ENCODE measurements around the gene TBRG1.

The TBRG1 gene, protein sequence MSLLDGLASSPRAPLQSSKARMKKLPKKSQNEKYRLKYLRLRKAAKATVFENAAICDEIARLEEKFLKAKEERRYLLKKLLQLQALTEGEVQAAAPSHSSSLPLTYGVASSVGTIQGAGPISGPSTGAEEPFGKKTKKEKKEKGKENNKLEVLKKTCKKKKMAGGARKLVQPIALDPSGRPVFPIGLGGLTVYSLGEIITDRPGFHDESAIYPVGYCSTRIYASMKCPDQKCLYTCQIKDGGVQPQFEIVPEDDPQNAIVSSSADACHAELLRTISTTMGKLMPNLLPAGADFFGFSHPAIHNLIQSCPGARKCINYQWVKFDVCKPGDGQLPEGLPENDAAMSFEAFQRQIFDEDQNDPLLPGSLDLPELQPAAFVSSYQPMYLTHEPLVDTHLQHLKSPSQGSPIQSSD

DNA sequence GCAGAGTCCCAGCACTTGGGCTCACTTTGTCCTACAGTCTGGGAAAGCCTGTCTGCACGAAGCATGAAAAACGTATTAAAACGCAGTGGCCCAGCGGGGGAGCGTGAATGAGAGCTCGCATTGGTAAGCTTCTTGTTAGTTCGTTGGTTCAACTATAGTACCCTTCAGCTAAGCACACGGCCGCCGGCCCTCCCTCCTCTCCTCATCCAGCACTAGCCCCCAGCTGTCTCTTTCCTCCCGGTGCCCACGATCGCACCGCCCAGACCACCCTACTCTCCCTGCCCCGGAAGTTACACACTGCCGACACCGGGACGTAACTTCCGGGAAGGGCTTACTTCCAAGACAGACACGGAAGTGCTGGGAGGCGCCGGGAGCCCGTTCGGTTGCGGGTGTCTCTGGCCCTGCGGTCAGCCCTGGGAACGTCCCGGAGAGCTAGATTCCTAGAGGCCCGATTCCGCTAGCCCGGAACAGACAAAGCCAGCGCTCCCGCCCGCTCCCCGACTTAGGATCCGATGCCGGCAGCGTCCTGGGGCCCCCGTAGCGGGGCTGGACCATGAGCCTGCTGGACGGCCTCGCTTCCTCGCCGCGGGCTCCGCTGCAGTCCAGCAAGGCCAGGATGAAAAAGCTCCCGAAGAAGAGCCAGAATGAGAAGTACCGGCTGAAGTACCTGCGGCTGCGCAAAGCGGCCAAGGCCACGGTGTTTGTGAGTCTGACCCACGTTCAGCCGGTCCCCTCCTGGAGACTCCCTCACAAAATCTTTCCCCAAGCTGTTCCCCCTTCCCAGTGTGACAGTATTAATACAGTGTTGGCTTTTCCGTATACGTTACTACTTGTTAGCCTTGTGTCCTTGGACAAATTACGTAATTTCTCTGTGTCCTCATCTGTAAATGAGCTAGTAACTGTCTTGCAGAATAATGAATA is at the start of gene TBRG1:
Gene TBRG1, plus strand, starts transcription at position 334 of the 921 bp plus-strand sequence. Its CDS starts 220 bp downstream, at position 554.
- ATAC-seq: peak; percentile 98
- peaks cover 18% of the 10 kb centered on the region for H3K4me1 Mint-ChIP-seq
- peaks cover 22% of the 10 kb centered on the region for H3K27me3 Mint-ChIP-seq

DNA sequence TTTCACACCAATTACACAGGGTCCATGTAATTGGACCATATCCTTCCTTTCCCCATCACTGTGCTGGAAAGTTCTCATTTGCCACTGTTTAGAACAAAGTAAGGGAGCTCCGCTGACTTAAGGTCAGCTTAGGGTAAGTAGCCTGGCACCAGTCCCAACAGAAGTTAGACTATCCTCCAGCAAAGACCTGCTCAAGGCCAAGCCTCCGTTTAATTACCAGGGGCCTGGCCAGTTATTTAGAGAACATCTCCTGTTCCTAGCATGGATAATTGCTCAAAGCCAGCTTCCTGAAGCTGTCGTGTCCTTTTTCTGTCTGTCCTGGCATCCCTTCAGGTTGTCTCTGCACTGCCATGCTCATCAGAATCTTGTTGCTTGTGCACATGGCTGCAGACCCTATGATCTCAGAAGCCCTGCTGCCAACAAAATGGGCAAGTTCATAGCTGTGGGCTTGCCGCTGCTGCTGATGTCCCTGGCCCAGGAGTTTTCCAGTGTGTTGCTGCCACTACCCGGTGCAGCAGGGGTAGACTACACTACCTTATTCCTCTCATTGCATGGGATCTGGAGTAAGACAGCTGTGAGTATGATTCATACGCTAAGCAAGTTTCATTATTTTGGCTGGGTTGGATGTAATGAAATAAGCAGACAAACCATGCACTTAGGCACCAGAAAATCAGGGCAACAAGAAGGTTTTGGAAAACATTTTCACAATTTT is 44.8 kb upstream of the TBRG1 start:
- no peaks in the 10 kb centered on the region for H3K9me3 Mint-ChIP-seq
- no peaks in the 10 kb centered on the region for H3K4me1 Mint-ChIP-seq
- no peak overlapping the region for H3K27ac Mint-ChIP-seq
- ATAC-seq: no peak
- no peak overlapping the region for H3K4me3 Mint-ChIP-seq
- H3K27me3 Mint-ChIP-seq: no peaks in the 10 kb centered on the region
- H3K36me3 Mint-ChIP-seq: no peaks in the 10 kb centered on the region

More for the DNA sequence above, at the start of gene TBRG1:
- H3K36me3 Mint-ChIP-seq: peaks cover 21% of the 10 kb centered on the region
- peak within 1 kb of the TSS; percentile 89 for H3K4me3 Mint-ChIP-seq
- H3K9me3 Mint-ChIP-seq: no peaks in the 10 kb centered on the region
- peak within 1 kb of the TSS; percentile 93 for H3K27ac Mint-ChIP-seq

DNA sequence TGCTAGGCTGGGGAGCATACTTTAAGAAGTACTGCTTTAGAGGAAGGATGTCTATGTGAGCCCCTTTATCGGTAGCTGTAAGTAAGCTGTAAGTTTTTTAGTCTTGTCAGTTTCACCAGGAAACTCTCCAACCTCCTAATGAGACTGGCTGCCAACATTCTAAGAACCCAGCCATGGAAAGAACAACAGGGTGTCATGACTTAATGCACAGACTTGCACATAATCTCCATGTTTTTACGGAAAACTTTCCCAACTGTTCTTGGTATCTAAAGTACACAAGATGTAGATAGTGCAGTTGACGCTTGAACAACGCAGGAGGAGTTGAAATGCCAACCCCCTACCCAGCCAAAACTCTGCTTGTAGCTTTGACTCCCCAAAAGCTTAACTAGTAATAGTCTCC is 43.9 kb upstream of the TBRG1 start:
- Mint-ChIP-seq H3K36me3 (no peaks in the 10 kb centered on the region), H3K9me3 (no peaks in the 10 kb centered on the region), H3K4me3 (no peak overlapping the region), H3K27ac (no peak overlapping the region), H3K4me1 (no peaks in the 10 kb centered on the region), H3K27me3 (no peaks in the 10 kb centered on the region)
- ATAC-seq: no peak

DNA sequence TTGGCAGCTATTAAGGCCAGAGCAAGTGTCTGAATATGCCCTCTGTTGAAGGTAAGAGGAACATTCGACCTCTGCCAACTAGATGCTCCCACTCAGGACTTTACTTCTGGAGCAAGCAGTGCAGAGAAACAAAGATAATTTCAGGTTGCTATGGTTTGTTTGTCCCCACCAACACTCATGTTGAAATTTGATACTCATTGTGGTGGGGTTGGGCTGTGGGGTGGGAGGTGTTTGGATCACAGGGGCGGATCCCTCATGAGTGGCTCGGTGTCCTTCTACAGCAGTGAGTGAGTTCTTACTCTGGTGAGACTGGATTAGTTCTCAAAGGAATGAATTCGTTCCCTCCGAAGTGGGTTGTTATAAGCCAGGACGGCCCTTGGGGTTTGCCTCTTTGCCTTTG is 40.8 kb upstream of the TBRG1 start:
- Mint-ChIP-seq H3K9me3 (no peaks in the 10 kb centered on the region), H3K36me3 (no peaks in the 10 kb centered on the region), H3K27me3 (peaks cover 9% of the 10 kb centered on the region), H3K27ac (no peak overlapping the region), H3K4me1 (no peaks in the 10 kb centered on the region), H3K4me3 (no peak overlapping the region)
- no peak for ATAC-seq

DNA sequence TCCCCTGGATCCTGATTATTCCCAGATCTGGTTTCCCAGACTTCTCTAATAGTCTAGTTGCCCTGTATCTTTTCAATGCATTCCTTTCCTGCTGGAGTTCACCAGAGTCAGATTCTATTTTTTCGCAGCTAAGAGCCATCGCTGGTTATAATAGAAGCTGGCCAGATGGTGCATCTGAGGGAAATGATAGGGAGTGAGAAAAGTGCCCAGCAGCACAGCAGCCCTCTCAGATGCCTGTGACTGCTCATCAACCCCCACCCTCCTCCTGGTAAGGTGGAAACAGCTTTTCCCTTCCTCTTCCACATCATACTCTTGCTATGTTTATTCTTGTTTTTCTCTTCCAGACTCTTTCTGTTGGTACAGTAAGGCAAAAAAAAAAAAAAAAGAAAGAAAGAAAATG is 40.1 kb upstream of the TBRG1 start:
- no peak for ATAC-seq
- peaks cover 17% of the 10 kb centered on the region for H3K27me3 Mint-ChIP-seq
- no peaks in the 10 kb centered on the region for H3K36me3 Mint-ChIP-seq
- no peak overlapping the region for H3K27ac Mint-ChIP-seq
- H3K4me1 Mint-ChIP-seq: no peaks in the 10 kb centered on the region
- no peak overlapping the region for H3K4me3 Mint-ChIP-seq
- no peaks in the 10 kb centered on the region for H3K9me3 Mint-ChIP-seq

DNA sequence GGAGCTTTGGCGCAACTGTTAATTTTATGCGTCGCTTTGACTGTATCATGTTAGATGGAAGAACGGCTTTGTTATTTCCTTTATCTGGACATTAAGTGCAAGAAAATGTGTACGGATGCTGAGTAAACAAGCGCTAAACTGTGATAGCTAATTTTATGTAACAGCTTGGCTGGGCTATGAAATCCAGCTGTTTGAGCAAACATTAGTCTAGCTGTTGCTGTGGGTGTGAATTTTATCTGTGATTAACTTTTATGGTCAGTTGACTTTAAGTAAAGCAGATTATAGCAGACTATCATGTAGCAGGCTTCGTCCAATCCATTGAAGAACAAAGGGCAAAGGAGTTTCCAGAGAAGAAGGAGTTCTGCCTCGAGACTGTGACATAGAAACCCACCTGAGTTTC is 38.9 kb upstream of the TBRG1 start:
- H3K4me1 Mint-ChIP-seq: no peaks in the 10 kb centered on the region
- no peak overlapping the region for H3K27ac Mint-ChIP-seq
- no peak for ATAC-seq
- no peaks in the 10 kb centered on the region for H3K9me3 Mint-ChIP-seq
- no peak overlapping the region for H3K4me3 Mint-ChIP-seq
- H3K27me3 Mint-ChIP-seq: peaks cover 23% of the 10 kb centered on the region
- H3K36me3 Mint-ChIP-seq: no peaks in the 10 kb centered on the region

DNA sequence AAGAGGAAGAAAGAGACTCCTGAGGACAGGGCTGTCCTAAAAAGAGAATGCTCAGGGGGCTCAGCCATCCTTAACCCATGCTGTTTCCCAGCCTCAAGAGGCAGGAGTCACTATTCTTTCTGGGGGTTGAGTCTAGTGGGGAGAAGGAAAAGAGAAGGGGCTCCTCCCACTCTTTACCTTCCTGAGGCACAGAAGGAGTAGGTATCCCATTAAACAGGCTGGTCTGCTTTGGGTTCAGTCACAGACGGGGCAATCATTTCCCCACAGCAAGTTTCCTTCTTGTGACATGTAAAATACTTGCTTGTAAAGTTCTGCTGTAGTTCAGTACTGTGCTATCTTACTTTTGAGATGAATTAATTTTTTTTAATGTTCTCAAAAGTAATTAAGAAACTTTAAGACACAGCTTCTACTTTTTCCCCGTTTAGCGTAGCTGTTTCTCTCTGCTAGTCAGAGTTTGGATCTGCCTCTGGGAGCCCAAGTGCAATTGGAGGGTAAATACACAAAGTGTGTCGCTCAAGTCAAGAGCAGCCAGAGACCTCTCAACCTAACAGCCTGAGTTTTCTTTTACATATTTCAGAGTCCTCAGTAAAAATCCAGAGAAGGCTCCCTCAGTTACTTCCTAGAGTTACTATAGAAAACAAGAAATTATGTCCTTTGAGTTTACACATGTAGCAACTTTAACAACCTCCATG is 37.8 kb upstream of the TBRG1 start:
- Mint-ChIP-seq H3K27ac (no peak overlapping the region), H3K4me3 (no peak overlapping the region), H3K4me1 (no peaks in the 10 kb centered on the region)

DNA sequence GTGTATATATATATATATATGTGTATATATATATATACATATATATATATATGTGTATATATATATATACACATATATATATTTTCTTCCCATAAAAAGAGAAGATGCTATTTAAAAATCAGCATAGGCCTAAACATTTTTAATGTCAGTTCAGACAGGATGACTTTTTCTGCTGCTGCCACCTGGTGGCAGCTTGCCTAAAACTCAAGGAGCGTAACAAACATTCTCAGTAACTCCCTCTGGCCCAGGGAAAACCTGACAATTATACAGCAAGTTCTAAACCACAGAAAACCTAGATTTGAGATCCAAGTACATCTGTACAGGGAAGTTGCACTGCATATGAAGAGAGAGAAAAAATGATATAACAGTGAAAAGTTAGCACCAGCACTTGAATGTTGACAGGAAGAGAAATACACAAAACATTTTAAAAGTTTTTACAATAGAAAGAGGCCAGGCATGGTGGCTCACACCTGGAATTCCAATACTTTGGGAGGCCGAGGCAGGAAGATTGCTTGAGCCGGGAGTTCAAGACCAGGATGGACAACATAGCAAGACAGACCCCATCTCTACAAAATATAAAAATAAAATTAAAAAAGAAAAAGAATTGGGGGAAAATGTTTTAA is 36.3 kb upstream of the TBRG1 start:
- ATAC-seq: no peak
- Mint-ChIP-seq H3K4me3 (no peak overlapping the region), H3K36me3 (no peaks in the 10 kb centered on the region)

More for the DNA sequence above, 37.8 kb upstream of the TBRG1 start:
- Mint-ChIP-seq H3K36me3 (no peaks in the 10 kb centered on the region), H3K27me3 (peaks cover 23% of the 10 kb centered on the region), H3K9me3 (no peaks in the 10 kb centered on the region)
- ATAC-seq: peak; percentile 16

DNA sequence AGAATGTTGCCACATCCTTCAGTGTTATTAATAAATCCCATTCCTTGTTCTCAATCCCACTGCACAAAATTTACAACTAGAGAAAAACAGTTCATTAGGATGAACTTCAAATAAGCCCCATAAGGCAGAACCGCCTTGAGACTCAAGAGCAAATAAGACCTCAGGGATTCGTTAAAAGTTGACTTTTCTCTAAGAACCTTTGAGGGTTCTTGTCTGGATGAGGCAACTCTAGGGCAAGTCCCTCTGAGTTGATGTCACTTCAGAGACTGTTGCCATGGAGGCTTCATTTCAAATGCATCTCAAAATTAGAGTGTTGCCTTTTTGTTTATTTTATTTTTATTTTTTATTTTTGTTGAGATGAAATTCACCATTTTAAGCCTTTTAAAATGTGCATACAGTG is 31.2 kb upstream of the TBRG1 start:
- Mint-ChIP-seq H3K9me3 (no peaks in the 10 kb centered on the region), H3K4me3 (no peak overlapping the region), H3K27me3 (peaks cover 26% of the 10 kb centered on the region), H3K36me3 (no peaks in the 10 kb centered on the region), H3K27ac (no peak overlapping the region), H3K4me1 (no peaks in the 10 kb centered on the region)
- no peak for ATAC-seq

More for the DNA sequence above, 36.3 kb upstream of the TBRG1 start:
- H3K27me3 Mint-ChIP-seq: peaks cover 23% of the 10 kb centered on the region
- H3K4me1 Mint-ChIP-seq: no peaks in the 10 kb centered on the region
- H3K9me3 Mint-ChIP-seq: no peaks in the 10 kb centered on the region
- no peak overlapping the region for H3K27ac Mint-ChIP-seq

DNA sequence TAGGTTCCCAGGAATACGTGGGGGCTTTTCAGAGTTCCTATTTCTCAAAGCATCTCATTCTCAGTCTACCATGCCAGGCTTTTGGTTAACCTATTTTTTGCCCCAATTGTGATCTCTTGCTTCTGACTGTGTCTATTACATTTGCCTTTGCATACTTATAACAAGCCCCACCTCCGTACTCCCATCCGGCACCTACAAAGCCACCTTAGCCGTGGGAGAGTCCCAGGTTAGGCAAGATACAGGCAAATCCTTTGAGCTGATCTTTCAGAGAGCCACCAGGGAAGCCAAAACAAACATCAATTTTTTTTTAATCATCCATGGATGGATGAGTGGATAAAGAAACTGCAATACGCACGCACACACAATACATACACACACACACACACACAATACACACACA is 30.0 kb upstream of the TBRG1 start:
- Mint-ChIP-seq H3K4me1 (no peaks in the 10 kb centered on the region), H3K27ac (no peak overlapping the region), H3K9me3 (no peaks in the 10 kb centered on the region), H3K36me3 (no peaks in the 10 kb centered on the region), H3K4me3 (no peak overlapping the region), H3K27me3 (peaks cover 22% of the 10 kb centered on the region)
- no peak for ATAC-seq

DNA sequence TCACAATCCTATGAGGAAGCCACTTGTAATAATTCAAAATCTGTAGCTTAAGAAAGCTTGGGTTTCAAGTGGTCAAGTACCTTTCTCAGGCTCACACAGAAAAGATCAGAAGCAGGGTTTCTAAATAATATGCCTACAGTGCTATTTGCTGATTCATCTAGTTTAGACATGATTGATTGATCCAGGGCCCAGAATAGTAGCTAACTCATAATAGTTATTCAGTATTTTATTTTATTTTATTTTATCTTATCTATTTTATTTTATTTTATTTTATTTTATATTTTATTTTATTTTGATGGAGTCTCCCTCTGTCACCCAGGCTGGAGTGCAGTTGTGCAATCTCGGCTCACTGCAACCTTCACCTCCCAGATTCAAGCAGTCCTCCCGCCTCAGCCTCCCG is 27.4 kb upstream of the TBRG1 start:
- H3K9me3 Mint-ChIP-seq: no peaks in the 10 kb centered on the region
- no peak for ATAC-seq
- no peaks in the 10 kb centered on the region for H3K36me3 Mint-ChIP-seq
- no peak overlapping the region for H3K4me3 Mint-ChIP-seq
- no peaks in the 10 kb centered on the region for H3K4me1 Mint-ChIP-seq
- no peak overlapping the region for H3K27ac Mint-ChIP-seq
- peaks cover 24% of the 10 kb centered on the region for H3K27me3 Mint-ChIP-seq

DNA sequence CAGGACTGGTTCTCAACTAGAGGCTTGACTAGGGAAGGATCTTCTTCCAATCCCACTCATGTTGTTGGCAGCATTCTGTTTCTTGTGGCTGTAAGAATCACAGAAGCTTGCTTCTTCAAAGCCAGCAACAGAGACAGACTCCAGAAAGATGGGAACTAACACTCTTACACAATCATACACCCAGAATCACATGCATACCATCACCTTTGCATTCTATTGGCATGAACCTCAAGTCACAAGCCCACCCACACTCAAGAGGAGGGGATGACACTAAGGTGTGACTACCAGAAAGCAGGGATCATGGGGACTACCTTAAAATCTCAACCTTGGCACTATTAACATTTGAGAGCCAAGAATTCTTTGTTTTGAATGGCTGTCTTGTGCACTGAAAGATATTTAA is 25.0 kb upstream of the TBRG1 start:
- Mint-ChIP-seq H3K4me3 (no peak overlapping the region), H3K36me3 (no peaks in the 10 kb centered on the region), H3K27me3 (peaks cover 47% of the 10 kb centered on the region), H3K27ac (no peak overlapping the region), H3K9me3 (no peaks in the 10 kb centered on the region), H3K4me1 (no peaks in the 10 kb centered on the region)
- ATAC-seq: no peak

DNA sequence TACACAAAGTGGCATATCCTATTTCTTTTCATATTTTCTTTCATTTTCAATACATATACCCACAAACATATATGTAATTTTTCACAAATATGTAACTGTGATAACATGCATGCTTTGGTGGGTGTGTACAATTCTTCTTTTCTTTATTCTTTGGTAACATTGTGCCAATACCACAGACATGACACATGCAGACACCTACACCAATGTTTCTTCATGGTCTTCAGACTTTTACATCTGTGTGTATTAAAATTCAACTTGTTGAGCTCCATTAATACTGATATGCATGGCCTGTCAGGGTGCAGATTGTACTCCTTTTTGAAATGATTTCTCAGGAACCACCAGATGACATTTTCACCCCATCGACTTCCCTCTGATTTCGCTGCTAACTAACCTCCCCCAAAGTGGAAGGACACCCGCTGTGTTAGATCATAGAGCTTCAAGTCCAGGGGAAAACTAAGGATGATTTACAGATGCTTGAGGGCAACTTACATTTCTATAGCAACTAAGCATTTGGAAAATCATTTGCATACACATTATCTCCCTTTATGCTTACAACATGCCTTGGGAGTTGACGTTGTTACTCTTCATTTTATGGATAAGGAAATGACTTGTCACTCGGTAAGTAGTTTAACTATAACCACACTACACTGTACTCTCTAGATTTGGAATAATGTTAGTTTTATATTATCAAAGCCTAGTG is 21.9 kb upstream of the TBRG1 start:
- Mint-ChIP-seq H3K36me3 (no peaks in the 10 kb centered on the region), H3K4me1 (no peaks in the 10 kb centered on the region), H3K27me3 (peaks cover 46% of the 10 kb centered on the region), H3K4me3 (no peak overlapping the region), H3K9me3 (no peaks in the 10 kb centered on the region), H3K27ac (no peak overlapping the region)
- no peak for ATAC-seq

DNA sequence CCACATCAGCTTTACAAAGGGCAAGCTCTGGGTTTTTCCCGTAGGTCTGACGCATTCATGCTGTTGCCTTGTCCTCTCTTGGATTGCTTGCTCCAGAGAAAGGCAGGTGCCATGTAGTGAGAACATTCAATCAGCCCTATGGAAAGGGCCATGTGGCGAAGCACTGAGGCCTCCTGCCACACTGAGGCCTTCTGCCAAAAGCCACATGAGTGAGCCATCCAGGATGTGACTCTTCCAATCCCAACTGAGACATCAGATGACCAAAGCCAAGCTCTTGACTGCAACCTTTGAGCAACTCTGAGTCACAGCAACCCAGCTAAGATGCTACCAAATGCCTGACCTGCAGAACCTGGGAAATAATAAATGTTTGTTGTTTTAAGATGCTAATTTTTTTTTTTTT is 20.5 kb upstream of the TBRG1 start:
- H3K27me3 Mint-ChIP-seq: peaks cover 37% of the 10 kb centered on the region
- H3K4me3 Mint-ChIP-seq: no peak overlapping the region

More for the DNA sequence above, 20.5 kb upstream of the TBRG1 start:
- no peaks in the 10 kb centered on the region for H3K9me3 Mint-ChIP-seq
- no peak overlapping the region for H3K27ac Mint-ChIP-seq
- no peak for ATAC-seq
- no peaks in the 10 kb centered on the region for H3K36me3 Mint-ChIP-seq
- no peaks in the 10 kb centered on the region for H3K4me1 Mint-ChIP-seq
